ENCODE data around the gene OR52B6.
"Not testable (repeated sequence)": the region's sequence is repeated elsewhere in the genome, so short reads cannot be mapped to it uniquely, and the experiment has no call there.

OR52B6 gene

GRCh38 chr11:5596607-5597201, 16.0 kb downstream of the OR52B6 start, which contains the start of gene TRIM6:
TSS of gene TRIM6 (plus strand) at chr11:5596637. CDS start at chr11:5596898, 261 bp downstream.
- DNase-seq, result no peak

- no peak for DNase-seq
Measured at GRCh38 chr11:5597953-5598352, 17.3 kb downstream of the OR52B6 start.

- peak; percentile 27 for DNase-seq
Measured at GRCh38 chr11:5600374-5600851, 19.7 kb downstream of the OR52B6 start.

GRCh38 chr11:5602791-5603190, 22.1 kb downstream of the OR52B6 start:
- DNase-seq, result not testable (repeated sequence)

GRCh38 chr11:5603326-5603725, 22.6 kb downstream of the OR52B6 start:
- DNase-seq, result no peak

GRCh38 chr11:5604896-5605295, 24.2 kb downstream of the OR52B6 start:
- DNase-seq, result no peak

- DNase-seq, result peak; percentile 1
Measured at GRCh38 chr11:5605849-5606248, 25.2 kb downstream of the OR52B6 start.

- no peak for DNase-seq
Measured at GRCh38 chr11:5608808-5609207, 28.1 kb downstream of the OR52B6 start.

- DNase-seq, result no peak
Measured at GRCh38 chr11:5610446-5610845, 29.8 kb downstream of the OR52B6 start.

GRCh38 chr11:5611627-5612026, 30.9 kb downstream of the OR52B6 start:
- DNase-seq, result no peak

- DNase-seq, result no peak
Measured at GRCh38 chr11:5618807-5619206, 38.1 kb downstream of the OR52B6 start.

GRCh38 chr11:5620651-5621521, 40.2 kb downstream of the OR52B6 start:
- no peak for DNase-seq

GRCh38 chr11:5621580-5621979, 40.9 kb downstream of the OR52B6 start:
- DNase-seq, result no peak

- DNase-seq, result no peak
Measured at GRCh38 chr11:5622802-5623201, 42.1 kb downstream of the OR52B6 start.

- no peak for DNase-seq
Measured at GRCh38 chr11:5624489-5625279, 44.0 kb downstream of the OR52B6 start, which contains the start of gene TRIM34. TSS of gene TRIM34 (plus strand) at chr11:5625001. CDS start at chr11:5632332, 7,331 bp downstream.

- DNase-seq, result no peak
Measured at GRCh38 chr11:5625281-5625680, 44.6 kb downstream of the OR52B6 start.

- DNase-seq, result no peak
Measured at GRCh38 chr11:5626196-5626595, 45.5 kb downstream of the OR52B6 start.

- DNase-seq, result no peak
Measured at GRCh38 chr11:5631417-5631816, 50.7 kb downstream of the OR52B6 start.

Data from NCI-H345 (cell line).